Right cardiac atrium (tissue), 5 donors: Measurements from ENCODE around the gene CD24. TPM values are rescaled to one million over a fixed set of nuclear protein-coding genes. Genes with fewer than 3 reads are reported as not detected.

Experiments used
- ATAC-seq, 2 donors: fragments of 200-7000 bp; cut with Tn5 transposase; one replicate each; pipeline versions ENCODE4 v1.8.0 to v1.9.1; 2020; ENCODE audit warnings: moderate library complexity in 2 of 2, mild to moderate bottlenecking in 1 of 2
- DNase-seq, 3 donors: peaks; one replicate each; pipeline ENCODE4 v3.0.0-alpha.2; 2020
- H3K27ac ChIP-seq: one replicate; pipeline ENCODE4 v1.5.1; 2013; ENCODE audit warnings: mild to moderate bottlenecking, low read length, control low read depth, moderate library complexity
- H3K27me3 ChIP-seq: one replicate; pipeline ENCODE4 v1.6.1; 2013; ENCODE audit not compliant: control insufficient read depth, insufficient read depth
- H3K4me1 ChIP-seq: one replicate; pipeline ENCODE4 v1.6.1; 2013; ENCODE audit warnings: low read length; ENCODE audit not compliant: control insufficient read depth, insufficient read depth
- H3K4me3 ChIP-seq: one replicate; pipeline ENCODE4 v1.5.1; 2013; ENCODE audit warnings: low read length, control low read depth
- H3K9me3 ChIP-seq: one replicate; pipeline ENCODE4 v1.6.1; 2013; ENCODE audit warnings: low read length; ENCODE audit not compliant: control insufficient read depth
- WGBS: extraction: QIAGEN DNeasy Blood & Tissue Kit; methylation state at CpG from one replicate; pipeline ENCODE4 v1.1.7; 2013; 5-methylcytosine and 5-hydroxymethylcytosine counted together
- intact Hi-C, 4 donors: fragments of 100-400 bp; cut with DNase I; formaldehyde crosslinking; loops; one replicate each; pipeline versions ENCODE4 v1.11.0 to v1.14.0; 2022 to 2023
- polyA plus RNA-seq: library from polyadenylated mRNA; stranded (reverse); fragments of 200-250 nt; gene quantifications from one replicate; pipeline ENCODE4 v1.2.3, GENCODE V29; 2013
- total RNA-seq, 4 donors: library from RNA; stranded (reverse); fragmentation: NEBNext Ultra II Directional; extraction: Animal tissue kit (Norgen Biotek cat#: 25700); gene quantifications; one replicate each; pipeline ENCODE4 v1.2.1, GENCODE V29; 2021
- donor health status: healthy with polysubstance abuse.
- donor health status: DM: no; HTN: yes; CAD: no.
- donor health status: DM: no; HTN: no; CAD: no.
- donor health status: DM: no; HTN: yes; CAD: no; lungs with severe emphysema.
- donor health status: DM: yes; HTN: yes; CAD: no.

The CD24 gene
- total and polyA plus RNA-seq, 5 donors: 0.60 to 2.2 (median 1.2) TPM; not detected in 1

DNA sequence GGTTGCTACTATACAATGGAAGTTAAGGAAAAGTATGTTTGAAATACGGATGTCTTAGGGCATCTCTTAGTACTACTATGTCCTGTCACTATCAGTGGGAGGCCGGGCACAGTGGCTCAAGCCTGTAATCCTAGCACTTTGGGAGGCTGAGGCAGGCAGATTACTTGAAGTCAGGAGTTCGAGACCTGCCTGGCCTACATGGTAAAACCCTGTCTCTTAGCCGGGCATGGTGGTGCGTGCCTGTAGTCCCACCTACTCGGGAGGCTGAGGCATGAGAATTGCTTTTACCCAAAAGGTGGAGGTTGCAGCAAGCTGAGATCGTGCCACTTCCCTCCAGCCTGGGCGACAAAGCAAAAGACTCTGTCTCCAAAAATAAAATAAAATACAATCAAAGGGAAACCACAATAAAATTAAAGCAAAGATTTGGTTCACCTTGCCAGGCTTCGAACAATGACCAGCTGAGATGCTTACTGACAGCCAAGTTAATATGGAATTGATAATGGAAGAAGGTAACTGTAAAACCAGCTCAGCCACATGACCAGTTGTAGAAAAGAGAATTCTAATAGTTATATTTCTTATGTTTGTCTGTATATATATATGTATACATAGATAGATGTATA is 6.5 kb downstream of the CD24 start:
- Histone ChIP-seq H3K27ac (no peak overlapping the region), H3K9me3 (no peaks in the 10 kb centered on the region), H3K27me3 (peaks cover 2% of the 10 kb centered on the region), H3K4me1 (no peaks in the 10 kb centered on the region), H3K4me3 (no peak overlapping the region)
- 86% methylated on average over 9 of the region's 9 CpGs for WGBS
- no peak for DNase-seq
- intact Hi-C loops: no loop called here
- no peak for ATAC-seq

DNA sequence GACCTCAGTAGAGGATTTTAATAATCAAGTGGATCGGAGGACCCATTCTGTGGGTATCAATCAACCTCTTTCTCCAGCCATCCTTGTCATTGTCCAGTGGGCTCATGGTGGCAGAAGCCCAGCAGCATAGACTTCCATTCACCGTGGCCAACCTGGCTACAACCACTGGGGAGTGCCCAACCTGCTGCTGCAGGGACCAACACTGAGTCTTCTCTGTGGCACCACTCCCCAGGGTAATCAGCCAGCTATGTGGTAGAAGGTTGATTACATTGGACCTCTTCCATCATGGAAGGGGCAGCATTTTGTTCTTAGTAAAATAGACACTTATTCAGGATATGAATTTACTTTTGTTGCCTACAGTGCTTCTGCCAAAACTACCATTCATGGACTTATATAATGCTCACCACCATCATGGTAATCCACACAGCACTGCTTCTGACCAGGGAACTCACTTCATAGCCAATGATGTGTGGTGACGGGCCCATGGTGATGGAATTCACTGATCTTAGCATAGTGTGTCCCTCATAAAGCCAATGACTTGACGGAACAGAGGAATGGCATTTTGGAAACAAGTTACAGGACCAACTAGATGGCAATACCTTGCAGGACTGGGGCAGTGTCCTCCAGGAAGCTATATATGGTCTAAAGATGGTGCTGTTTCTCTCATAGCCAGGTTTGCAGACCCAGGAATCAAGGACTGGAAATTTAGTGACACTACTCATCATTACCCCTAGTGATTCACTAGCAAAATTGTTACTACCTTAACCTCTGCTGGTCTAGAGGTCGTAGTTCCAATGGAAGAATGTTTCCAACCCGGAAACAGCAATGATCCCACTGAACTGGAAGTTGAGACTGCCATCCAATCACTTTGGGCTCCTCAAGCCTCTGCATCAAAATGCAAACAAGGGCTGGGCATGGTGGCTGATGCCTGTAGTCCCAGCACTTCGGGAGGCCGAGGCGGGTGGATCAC is 7.6 kb downstream of the CD24 start:
- no peaks in the 10 kb centered on the region for H3K9me3 ChIP-seq
- no peak for DNase-seq
- 87% methylated on average over 9 of the region's 9 CpGs for WGBS
- intact Hi-C loops: no loop called here
- no peaks in the 10 kb centered on the region for H3K4me1 ChIP-seq
- H3K27ac ChIP-seq: no peak overlapping the region
- ATAC-seq: no peak
- no peak overlapping the region for H3K4me3 ChIP-seq
- H3K27me3 ChIP-seq: peaks cover 2% of the 10 kb centered on the region

DNA sequence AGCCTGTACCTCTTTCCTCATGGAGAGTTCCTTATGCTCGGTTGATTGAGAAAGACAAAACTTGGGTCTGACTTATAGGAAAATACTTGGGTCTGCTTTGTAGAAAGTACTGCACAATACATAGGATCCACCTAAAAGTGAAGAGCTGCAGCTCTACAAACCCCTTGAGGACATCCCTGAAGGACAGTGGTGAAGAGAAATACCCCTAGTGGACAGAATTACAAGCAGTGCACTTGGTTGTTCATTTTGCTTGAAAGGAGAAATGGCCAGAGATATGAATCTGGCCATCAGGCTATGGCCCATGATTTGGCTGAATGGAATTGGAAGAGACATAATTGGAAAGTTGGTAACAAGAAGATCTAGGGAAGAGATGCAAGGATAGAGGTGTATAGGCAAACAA is 8.3 kb downstream of the CD24 start:
- H3K27ac ChIP-seq: no peak overlapping the region

DNA sequence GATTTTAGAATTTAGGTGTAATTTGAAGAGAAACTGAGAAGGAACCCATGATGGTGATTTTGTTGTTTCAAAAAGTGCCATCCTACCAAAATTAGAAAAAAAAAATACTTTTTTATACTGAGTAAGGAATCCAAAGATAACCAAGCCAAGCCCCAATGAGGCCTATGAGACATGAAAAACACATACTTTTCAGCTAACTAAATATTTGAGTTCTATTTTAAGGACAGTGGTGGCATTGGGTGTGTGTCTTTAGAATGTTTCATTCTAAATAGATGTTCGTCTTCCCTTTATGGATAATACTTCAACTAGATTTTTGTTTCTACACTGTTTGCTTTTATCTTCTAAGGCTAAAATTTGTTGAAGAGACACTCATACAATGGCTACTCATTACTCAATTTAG is 9.6 kb downstream of the CD24 start:
- Histone ChIP-seq H3K4me1 (no peaks in the 10 kb centered on the region), H3K4me3 (no peak overlapping the region), H3K27me3 (no peaks in the 10 kb centered on the region), H3K9me3 (no peaks in the 10 kb centered on the region), H3K27ac (no peak overlapping the region)
- no peak for ATAC-seq
- DNase-seq: no peak
- intact Hi-C loops: no loop called here
- WGBS: 89% methylated on average over 1 of the region's 1 CpG

More for the DNA sequence above, 8.3 kb downstream of the CD24 start:
- intact Hi-C loops: no loop called here
- no peaks in the 10 kb centered on the region for H3K4me1 ChIP-seq
- 90% methylated on average over 1 of the region's 1 CpG for WGBS
- ATAC-seq: no peak
- H3K27me3 ChIP-seq: no peaks in the 10 kb centered on the region
- no peak for DNase-seq
- no peaks in the 10 kb centered on the region for H3K9me3 ChIP-seq
- H3K4me3 ChIP-seq: no peak overlapping the region

DNA sequence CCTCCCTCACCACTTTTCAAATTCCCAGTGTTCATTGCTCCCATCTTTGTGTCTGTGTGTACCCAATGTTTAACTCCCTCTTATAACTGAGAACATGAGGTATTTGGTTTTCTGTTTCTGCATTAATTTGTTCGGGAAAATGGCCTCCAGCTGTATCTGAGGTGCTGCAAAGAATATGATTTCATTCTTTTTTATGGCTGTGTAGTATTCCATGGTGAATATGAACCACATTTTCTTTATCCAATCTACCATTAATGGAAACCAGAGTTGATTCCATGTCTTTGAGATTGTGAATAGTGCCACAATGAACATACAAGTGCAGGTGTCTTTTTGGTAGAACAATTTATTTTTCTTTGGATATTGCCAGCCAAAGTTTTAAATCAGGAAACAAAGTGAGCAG is 10.4 kb downstream of the CD24 start:
- H3K4me3 ChIP-seq: no peak overlapping the region
- no peaks in the 10 kb centered on the region for H3K9me3 ChIP-seq
- no peak for DNase-seq
- no peak overlapping the region for H3K27ac ChIP-seq
- WGBS: 64% methylated on average over 1 of the region's 1 CpG
- no peak for ATAC-seq
- intact Hi-C loops: no loop called here
- no peaks in the 10 kb centered on the region for H3K4me1 ChIP-seq
- no peaks in the 10 kb centered on the region for H3K27me3 ChIP-seq

DNA sequence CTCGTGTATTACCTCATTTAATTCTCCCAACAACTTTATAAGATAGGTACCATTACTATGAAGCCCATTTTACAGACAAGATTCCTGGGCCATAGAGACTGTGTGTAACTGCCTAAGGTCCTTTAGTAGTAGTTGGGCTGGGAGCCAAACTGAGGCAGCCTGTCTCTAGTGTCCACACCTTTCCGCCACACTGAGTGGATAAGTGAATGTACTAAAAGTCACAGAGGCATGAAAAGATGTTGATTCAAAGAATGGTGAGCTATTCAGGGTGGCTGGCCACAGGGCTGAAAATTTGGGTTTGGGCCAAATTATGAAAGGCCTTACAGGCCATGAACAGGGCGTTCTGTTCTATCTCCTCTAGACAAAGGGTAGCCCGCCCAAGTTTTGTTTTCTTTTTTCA is 11.0 kb downstream of the CD24 start:
- intact Hi-C loops: no loop called here
- no peak overlapping the region for H3K4me3 ChIP-seq
- WGBS: 83% methylated on average over 4 of the region's 4 CpGs
- no peak overlapping the region for H3K27ac ChIP-seq
- DNase-seq (no peak), ATAC-seq (no peak)
- H3K4me1 ChIP-seq: no peaks in the 10 kb centered on the region
- no peaks in the 10 kb centered on the region for H3K9me3 ChIP-seq
- H3K27me3 ChIP-seq: no peaks in the 10 kb centered on the region

DNA sequence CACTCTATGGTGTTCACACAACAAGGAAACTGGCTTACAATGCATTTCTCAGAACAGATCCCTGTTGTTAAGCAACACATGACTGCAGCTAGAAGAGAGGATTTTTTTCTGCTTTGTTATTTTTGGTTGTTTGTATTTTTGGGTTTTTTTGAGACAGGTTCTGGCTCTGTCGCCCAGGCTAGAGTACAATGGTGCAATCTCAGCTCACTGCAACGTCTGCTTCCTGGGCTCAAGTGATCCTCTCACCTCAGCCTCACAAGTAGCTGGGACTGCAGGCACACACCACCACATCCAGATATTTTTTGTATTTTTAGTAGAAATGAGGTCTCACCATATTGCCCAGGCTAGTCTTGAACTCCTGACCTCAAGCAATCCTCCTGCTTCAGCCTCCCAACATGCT is 12.7 kb downstream of the CD24 start:
- WGBS: 58% methylated on average over 2 of the region's 2 CpGs

DNA sequence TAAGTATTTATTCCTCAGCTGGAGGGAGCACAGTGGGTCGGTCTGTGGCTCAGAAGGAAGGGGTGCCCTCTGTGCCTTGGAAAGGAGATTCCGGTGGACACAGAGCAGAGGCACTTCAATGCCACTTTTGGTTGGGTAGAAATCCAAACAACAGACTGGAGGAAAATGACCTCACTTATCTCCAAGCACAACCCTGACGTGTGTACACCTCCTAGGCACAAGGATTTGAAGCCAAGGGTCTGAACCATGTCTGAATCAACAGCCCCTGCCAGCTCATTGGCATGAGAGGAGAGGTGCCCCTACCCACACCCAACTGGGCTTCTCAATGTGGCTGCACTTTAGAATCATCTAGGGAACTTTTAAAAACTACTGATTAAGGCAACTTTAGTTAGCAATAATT is 13.4 kb downstream of the CD24 start:
- Histone ChIP-seq H3K9me3 (no peaks in the 10 kb centered on the region), H3K27ac (no peak overlapping the region), H3K4me3 (no peak overlapping the region), H3K27me3 (no peaks in the 10 kb centered on the region), H3K4me1 (no peaks in the 10 kb centered on the region)
- DNase-seq (no peak), ATAC-seq (no peak)
- intact Hi-C loops: no loop called here
- WGBS: 65% methylated on average over 3 of the region's 3 CpGs

More for the DNA sequence above, 12.7 kb downstream of the CD24 start:
- Histone ChIP-seq H3K9me3 (no peaks in the 10 kb centered on the region), H3K27me3 (no peaks in the 10 kb centered on the region), H3K27ac (no peak overlapping the region), H3K4me3 (no peak overlapping the region), H3K4me1 (no peaks in the 10 kb centered on the region)
- ATAC-seq (no peak), DNase-seq (no peak)
- intact Hi-C loops: no loop called here

DNA sequence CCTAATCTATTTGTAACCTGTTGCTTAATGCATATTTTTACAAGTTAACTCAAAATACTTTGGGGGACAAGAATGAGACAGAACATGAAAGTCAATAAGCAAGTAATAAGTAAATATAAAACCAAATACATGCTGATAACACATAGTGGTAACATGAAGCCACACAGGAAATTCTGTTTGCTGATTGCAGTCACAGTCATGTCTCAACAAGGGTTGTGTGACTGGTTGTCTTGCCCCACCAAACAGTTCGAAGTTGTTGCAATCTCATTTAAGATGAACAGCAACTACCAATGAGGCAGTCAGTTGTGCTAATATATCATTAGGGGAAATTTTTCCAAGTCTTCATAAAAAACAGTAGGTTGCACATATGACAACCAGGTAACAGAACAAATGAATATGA is 14.5 kb downstream of the CD24 start:
- no peak for ATAC-seq
- intact Hi-C loops: no loop called here
- 65% methylated on average over 1 of the region's 1 CpG for WGBS

DNA sequence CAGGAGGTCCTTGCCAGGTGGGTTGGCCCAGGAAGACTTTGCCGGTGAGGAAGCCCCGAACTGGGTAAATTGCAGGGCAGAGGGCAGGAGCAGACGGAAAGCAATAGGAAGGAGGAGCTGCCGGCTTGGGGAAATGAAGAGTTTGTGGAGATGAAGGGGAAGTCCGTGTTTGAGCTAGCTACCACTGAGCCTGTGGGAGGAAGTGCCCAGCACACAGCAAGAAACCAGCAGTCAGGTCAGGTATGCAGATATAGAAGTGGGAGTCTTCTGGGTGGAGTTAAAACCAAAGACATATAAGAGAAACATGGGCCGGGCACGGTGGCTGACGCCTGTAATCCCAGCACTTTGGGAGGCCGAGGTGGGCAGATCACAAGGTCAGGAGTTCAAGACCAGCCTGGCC is 34.7 kb downstream of the CD24 start:
- intact Hi-C loops: no loop called here
- no peaks in the 10 kb centered on the region for H3K9me3 ChIP-seq
- no peak overlapping the region for H3K4me3 ChIP-seq
- H3K4me1 ChIP-seq: no peaks in the 10 kb centered on the region
- H3K27me3 ChIP-seq: peaks cover 2% of the 10 kb centered on the region
- WGBS: 61% methylated on average over 9 of the region's 9 CpGs
- DNase-seq (no peak), ATAC-seq (no peak)
- no peak overlapping the region for H3K27ac ChIP-seq

More for the DNA sequence above, 14.5 kb downstream of the CD24 start:
- no peaks in the 10 kb centered on the region for H3K4me1 ChIP-seq
- H3K4me3 ChIP-seq: no peak overlapping the region
- H3K27ac ChIP-seq: no peak overlapping the region
- H3K27me3 ChIP-seq: no peaks in the 10 kb centered on the region
- DNase-seq: no peak
- no peaks in the 10 kb centered on the region for H3K9me3 ChIP-seq

DNA sequence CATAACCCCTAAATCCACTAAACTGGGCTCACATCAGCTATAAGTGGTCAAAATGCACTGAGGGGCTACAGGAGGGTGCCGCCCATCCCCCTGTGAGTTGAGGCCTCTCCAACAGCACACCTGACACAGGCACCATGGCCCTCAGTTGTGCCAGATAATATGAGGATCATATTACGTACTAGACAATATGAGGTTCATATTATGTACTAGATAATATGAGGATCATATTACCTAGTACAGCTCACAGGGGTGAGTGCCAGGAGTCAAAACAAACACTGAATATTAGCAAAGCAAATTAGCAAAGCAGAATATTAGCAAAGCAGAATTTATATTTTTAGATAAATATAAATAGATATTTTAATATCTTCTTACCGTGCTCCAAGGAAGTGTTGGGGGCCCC is 35.3 kb downstream of the CD24 start:
- intact Hi-C loops: no loop called here
- DNase-seq: no peak
- Histone ChIP-seq H3K27ac (no peak overlapping the region), H3K27me3 (peaks cover 2% of the 10 kb centered on the region), H3K9me3 (no peaks in the 10 kb centered on the region), H3K4me3 (no peak overlapping the region), H3K4me1 (no peaks in the 10 kb centered on the region)
- ATAC-seq: no peak
- 73% methylated on average over 3 of the region's 3 CpGs for WGBS
